ENCODE data around the gene ST7.

DNA sequence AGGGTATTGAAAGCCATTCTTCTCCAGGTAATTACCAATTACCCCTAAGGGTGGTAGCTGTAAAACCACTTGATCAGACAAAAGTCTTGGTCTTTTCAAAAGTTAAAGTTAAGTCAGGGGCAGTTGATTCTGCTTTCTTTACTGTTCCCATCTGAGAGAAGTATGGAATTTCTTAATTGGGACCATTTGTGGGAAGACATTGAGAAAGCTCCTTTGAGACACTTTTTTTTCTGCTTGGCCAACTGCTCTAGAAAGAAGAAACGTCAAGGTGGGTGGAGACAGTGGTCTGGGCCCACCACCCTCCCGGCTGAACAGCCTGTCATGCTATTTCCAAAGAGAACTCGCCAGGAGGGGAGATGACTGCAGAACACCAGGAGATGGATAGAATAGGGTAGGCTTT lies 324.3 kb downstream of the ST7 start:
- TF ChIP-seq, protein P1, sequence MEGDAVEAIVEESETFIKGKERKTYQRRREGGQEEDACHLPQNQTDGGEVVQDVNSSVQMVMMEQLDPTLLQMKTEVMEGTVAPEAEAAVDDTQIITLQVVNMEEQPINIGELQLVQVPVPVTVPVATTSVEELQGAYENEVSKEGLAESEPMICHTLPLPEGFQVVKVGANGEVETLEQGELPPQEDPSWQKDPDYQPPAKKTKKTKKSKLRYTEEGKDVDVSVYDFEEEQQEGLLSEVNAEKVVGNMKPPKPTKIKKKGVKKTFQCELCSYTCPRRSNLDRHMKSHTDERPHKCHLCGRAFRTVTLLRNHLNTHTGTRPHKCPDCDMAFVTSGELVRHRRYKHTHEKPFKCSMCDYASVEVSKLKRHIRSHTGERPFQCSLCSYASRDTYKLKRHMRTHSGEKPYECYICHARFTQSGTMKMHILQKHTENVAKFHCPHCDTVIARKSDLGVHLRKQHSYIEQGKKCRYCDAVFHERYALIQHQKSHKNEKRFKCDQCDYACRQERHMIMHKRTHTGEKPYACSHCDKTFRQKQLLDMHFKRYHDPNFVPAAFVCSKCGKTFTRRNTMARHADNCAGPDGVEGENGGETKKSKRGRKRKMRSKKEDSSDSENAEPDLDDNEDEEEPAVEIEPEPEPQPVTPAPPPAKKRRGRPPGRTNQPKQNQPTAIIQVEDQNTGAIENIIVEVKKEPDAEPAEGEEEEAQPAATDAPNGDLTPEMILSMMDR (IDR thresholded peaks at IDR 0.05): no peak
- no peak for TF ChIP-seq POLR2A (IDR thresholded peaks at IDR 0.05)
- no peak for TF ChIP-seq EP300 (IDR thresholded peaks at IDR 0.05)
